NCI-H146 treated with DMSO at 0.1 percent for 48 hours (cell line): ENCODE measurements around the gene SPRY1.

Source experiments
- DNase-seq: peaks from one replicate; lab custom pipeline; 2025; ENCODE audit not compliant: unreplicated experiment; lab: John Stamatoyannopoulos, UW

The SPRY1 gene

DNA sequence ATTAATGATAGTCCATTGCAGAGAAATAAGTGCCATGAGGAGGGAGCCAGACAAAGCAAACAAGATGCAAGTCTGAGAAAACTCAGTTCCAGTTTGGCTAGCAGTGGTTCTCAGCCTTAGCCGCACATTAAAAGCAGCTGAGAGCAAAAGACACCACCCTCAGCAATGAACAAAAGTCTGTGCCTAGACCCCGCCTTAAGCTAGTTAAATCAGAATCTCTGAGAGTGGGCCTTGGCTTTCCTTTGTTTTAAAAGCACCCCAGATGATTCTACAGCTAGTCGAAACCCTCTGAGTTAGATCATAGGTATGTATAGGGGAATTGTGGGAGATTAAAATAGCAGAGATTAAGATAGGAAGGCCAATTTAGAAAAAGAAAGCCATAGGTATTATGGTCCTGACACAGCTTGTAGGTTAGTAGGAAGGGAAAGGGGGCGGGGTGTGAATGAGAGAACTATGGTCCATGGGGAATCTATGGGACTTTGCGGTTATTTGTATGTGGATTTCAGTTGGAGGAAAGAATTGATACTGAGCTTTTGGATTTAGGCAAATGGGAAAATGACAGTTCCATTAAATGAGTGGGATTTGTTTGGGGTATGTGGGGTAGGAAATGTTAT, 12.0 kb downstream of the SPRY1 start:
- no peak for DNase-seq

DNA sequence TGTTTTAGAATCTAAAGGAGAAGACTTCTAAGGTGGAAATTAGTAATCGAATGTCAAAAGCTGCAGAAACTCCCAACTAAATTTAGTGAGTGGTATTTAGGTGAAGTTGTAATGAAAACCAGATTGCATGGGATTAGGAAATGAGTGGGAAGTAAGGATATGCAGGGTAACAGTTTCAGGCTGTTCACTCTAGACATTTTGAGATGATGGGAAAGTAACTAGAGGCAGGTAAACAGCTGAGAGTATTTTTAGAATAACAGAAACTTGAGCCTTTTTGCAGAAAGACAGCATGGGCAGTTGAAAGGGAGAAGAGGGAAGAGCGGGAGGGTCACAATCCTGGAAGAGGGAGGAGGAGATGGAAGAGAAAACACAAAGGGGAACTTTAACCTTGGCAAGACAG, 12.7 kb downstream of the SPRY1 start:
- DNase-seq, result no peak

DNA sequence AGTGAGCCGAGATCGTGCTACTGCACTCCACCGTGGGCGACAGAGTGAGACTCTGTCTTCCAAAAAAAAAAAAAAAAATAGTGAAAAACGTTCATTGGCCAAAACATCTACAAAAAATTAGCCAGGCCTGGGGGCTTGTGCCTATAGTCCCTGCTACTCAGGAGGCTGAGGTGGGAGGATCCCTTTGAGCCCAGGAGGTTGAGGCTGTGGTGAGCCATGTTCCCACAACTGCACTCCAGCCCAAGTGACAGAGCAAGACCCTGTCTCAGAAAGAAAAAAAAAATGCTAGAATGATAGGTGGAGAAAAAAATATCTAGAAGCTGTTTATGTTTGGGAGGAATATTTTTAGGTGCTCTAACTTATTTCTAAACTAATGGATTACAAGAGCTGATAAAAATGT, 14.9 kb downstream of the SPRY1 start:
- DNase-seq, result no peak

DNA sequence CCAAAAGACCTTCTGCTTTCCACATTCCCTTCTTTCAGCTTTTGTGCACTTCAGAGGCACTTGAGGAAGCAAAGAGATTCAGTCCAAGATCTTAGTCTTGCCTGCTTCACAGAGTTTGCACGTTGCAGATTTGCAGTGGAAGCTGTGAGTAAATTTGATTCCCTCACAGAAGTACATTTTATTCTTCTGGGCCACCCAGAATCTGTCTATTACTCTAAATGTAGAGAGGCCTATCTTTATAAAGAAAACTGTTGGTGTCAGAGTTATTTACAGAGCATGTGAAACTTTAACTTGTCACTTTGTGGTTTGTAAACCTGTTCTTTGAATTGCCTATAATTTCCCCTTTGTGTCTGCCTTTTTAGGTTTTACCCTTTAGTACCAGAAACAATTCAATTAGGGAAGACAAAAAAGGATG, 15.5 kb downstream of the SPRY1 start:
- no peak for DNase-seq

DNA sequence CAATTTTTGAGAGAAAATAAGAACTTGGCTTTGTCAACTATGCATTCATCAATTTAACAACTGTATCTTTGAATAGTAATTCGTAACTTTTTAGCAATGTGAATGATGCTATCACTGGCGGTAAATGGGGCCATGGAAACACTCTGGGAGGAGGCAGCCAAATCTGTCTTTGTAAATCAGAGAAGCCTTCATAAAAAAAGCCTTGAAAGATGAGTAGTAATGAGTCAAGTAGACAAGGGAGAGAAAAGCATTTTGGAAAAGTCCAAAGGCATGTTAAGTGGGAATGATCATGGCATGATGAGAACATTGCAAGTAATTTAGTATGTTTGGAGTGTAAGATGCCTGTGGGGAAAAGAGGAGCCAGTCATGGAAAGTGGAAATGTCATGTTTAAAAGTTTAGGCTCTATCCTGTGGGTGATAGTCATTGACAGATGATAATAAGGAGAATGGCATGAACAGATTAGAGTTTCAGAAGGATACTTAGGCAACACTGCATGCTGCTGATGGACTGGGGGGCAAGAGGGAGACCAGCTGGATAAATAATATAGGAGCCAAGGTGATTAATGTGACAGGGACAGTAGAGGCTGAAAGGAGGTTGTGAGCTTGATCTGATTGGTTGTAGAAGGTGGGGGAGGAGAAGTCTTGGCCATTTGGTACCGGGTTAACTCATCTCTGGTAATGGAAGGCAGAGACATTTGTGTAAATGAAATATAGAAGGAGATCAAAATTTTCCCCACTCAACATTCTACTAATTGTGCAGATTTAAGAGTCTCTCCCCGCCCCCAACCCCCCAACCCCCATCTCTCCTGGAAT, 16.3 kb downstream of the SPRY1 start:
- no peak for DNase-seq

DNA sequence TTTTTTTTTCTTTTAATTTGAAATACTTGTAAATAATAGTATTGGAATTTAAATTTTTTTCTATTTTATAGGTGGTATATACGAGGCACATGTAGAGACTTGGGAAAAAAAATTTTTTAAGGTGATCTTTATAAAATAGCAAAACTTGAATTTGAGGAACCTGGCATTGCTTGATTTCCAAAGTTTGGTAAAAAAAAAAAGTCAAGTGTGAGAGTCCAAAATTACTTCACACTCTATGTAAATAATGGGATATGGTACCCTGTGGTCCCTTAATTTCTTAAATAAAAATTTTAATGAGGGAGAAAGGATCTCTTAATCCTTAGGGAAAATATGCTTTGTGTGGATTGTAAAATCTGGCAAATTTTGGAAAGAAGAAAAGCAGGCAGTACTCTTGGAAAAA, 19.0 kb downstream of the SPRY1 start:
- DNase-seq, result no peak

DNA sequence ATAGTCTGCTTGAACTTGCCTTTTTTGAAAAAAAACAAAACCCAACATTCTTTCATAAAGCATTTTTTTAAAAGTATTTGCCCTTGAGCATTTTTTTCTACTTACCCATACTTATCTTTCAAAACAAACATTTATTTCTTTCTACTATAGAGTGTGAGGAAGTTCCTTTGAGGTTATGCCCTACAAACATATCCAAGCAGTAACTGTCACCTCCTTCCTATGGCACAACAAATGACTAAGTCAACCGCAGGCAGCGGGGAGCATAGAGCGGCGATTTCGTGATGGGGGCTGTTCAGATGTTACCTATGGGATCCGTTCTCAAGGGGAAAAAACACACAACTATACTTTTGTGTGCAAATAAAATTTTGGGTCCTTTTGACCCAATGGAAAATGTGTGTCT, 19.4 kb downstream of the SPRY1 start:
- no peak for DNase-seq

DNA sequence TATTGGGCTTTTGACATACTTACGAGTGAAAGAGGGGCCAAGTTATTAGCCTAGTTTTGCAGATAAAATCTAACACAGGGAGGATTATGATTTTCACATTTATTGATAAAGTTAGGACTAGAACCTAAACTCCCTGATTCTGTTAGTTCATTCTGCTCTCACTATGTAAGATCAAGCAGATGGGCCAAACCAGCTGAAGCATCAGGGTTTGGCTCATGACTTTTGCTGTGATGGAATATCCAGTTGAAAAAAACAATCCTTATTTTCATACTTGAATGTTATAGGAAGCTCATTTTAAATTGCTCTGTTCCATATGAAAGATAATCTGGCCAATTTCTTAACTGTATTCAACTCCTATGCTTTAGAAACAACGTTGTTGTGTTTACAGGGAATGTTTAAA, 21.2 kb downstream of the SPRY1 start:
- DNase-seq, result no peak

DNA sequence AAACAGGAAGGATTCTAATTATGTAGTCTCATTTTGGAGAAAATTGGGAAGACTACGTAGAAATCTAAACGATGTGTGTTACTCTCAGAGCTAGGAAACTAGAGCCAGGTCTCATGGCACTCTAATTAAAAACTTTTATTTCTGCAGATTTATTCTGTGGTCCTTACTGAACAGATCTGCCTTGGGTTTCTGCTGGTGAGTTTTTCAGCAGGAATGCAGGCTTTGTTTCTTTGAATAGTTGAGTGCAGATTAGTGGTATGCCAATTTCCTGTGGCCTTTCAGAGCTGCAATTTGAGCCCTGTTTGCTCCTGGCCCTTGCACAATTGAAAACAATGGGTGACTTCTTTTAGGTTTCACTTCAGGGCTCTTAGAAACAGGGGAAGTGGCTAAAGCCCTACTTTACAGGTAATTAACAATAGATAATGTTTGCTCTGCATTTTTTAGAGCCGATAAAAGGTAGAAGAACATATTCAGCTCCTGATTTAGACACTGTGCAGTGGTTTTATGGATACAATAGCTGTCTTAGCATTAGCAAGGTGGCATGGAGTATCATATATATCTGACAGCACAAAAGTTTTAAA, 21.8 kb downstream of the SPRY1 start:
- DNase-seq, result peak; percentile 85

DNA sequence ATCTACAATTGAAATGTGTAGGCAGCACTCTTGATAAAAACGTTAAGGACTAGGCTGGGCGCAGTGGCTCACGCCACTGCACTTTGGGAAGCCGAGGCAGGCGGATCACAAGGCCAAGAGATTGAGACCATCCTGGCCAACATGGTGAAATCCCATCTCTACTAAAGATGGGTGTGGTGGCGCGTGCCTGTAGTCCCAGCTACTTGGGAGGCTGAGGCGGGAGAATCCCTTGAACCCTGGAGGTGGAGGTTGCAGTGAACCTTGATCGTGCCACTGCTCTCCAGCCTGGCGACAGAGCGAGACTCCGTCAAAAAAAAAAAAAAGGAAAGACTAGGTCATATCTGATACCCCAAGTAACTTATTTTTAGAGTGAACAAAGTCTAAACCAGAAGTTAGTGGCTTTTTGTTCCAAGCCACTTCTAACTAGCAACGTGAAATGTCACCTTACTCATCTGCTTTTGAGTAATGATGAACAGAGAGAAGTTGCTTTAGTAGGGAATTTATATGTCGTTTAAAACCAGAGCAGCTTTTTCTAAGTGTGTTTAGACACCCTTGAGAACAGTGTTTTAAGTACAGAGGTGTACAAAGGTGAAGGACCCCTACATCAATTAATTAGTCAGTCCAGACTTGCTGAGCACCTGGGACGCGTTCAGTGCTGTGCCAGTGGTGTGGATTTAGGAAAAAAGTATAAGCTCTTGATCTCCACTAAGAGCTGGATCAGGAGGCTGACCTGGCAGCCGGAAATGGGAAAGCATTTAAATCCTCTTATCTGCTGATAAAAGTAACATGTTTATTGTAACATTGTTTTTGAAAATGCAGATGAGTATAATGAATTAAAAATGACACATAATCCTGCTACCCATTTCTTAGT, 23.5 kb downstream of the SPRY1 start:
- DNase-seq, result no peak

DNA sequence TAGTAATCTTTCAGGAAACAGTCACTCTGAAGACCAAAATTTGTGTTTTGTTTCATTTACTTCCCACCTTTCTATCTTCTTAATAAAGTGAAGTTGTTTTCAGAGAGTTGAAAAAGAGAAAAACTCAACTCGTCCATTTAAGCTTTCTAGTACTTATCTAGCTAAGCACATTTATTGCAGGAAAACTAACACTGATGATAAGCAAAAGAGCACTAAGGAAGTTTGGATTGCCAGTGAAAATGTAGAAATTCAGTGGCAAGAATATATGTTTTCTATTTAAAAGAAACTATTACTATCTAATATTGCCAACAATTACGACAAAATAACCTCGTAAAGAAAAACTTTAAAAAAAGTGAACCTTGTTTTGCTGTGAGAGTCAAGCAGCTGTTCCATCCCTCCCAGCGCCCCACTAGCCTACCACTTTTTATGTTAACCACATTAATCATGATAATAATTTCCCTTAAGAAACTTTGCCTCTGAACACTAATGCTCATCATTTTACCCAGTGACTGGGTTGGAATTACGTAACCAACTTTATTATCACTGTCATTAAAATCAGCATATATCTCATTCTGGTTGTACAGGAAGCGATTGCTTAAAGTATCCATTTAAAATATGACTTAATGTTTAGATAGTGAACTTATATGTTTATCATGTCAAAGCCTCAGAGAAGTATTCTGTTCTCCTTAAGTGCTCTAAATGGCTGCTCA, 24.8 kb downstream of the SPRY1 start:
- DNase-seq, result no peak

DNA sequence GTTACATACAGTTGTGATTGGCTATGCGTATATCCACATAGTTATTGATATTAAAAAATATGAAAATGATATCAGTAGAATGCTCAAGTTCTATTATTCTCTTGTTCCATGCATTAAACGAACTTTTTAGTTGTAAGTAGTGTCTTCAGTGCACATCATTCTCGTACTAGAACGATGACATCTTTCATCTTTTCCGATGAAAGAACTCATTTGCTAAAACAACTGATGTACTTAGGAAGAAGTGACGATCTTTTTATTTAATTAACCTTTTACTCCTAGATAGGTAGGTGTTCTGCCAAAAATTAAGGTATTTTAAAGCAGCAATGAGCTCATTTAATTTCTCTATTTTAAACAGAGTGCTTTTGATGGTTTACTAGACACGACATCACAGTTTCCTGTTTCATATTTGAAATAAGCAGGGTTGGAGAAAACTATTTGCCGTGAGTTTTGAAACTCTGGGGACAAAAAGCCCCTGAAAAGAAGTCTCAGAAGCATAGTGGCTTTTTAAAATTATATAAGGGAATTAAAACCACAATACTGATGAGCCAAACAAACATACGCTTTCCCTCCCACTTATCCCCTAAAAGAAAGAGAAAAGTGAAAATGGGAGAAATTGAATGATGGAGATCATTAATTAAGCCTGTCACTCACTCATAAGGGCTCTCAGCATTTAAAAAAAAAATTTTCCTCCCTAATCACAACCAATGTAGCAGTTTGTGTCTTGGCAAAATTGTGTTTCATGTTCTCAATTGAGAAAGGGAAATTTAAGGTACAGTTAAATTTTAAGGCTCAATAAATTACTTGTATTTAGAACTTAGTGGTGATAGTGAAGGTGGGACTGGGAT, 25.6 kb downstream of the SPRY1 start:
- no peak for DNase-seq

DNA sequence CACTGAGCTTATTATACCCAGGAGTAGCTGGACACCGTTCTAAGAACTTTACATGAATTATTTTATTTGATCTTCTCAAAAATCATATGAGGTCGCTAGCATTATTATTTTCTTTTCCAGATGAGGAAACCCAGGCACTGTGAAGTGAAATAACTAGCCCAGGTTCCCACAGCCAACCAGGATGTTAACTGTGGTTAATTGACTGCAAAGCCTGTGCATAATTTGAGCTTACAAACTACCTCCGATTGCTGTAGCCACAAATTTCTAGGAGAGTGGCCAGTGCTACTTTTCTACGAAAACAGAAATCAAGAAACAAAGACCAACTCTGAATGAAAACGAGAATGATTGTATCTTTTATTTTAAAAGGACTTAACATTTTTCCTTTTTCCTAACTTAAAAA, 27.2 kb downstream of the SPRY1 start:
- no peak for DNase-seq

DNA sequence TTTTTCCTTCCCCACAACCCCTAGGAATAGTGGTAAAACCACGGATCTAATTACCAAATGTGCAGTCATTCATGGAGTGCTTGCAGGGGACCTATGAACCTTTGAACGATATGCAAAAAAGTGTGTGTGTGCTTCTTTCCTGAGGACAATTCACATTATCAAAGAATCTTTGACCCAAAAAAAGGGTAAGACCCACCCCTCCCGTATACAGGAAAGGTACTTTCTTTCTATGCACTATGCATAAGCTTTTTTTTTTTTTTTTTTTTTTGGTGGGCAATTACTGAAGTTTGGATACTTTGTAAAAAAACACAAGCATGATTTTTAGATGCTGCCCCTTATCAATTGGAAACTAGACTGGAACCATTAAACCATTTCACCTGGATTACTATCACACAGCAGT, 31.4 kb downstream of the SPRY1 start:
- DNase-seq, result no peak

DNA sequence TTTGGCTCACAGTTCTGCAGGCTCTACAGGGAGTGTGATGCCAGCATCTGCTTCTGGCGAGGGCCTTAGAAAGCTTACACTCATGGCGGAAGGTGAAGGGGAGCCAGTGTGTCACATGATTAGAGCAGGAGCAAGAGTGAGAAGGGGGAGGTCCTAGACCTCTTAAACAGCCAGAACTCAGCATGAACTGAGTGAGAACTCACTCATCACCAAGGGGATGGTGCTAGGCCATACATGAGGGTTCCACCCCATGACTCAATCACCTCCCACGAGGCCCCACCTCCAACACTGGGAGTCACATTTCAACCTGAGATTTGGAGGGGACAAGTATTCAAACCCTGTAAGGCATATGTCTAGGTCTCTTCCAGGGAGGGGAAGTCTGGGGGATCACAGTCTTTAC, 33.4 kb downstream of the SPRY1 start:
- no peak for DNase-seq

DNA sequence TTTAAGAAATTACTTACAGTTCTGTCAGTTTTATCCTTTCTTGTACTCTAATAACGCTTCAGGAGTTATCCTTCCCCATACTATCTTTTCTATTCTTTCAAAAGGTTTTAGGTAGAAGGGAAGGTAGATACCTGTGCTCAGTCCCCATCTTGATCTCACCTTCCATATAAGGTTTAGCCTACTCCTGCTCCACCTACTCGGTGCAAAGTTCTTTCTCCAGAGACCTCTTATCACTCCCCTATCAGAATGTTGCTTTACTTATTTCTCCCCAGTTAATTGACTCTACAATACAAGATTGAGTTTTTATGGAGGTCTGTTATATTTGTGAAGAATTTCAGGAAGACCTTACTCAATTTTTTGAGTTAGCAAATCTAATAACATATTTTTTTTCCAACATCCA, 33.9 kb downstream of the SPRY1 start:
- DNase-seq, result no peak

DNA sequence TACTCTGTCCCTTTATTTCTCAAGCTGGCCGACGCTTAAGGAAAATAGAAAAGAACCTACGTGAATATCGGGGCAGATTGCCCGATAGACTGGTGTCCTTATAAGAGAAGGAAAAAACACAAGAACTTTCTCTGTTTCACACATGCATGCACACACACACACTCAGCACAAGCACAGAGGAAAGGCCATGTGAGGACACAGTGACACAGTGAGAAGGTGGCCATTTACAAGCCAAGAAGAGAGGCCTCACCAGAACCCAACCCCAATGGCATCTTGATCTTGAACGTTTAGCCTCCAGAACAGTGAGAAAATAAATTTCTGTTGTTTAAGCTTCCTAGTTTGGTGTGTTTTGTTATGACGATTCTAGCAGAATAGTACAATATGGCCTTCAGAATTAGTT, 37.0 kb downstream of the SPRY1 start:
- no peak for DNase-seq

DNA sequence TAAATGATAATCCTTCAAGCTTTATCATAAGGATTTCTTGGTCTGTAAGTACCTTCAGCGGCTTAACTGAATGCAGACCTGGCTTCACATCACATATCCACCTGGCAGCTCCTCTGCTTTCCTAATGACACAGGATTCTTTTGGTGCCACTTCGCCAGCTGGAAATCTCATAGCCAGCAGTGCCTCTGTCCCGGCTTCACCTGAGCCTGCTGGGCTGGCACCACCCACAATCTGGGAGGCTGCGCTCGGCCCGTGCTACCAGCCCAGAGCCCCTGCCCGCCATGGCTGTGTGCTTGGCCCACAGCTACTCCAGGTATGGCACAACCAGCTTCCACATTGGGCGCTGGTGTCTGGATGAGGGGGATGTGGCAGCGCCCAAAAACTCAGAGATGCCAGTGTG, 37.4 kb downstream of the SPRY1 start:
- no peak for DNase-seq

DNA sequence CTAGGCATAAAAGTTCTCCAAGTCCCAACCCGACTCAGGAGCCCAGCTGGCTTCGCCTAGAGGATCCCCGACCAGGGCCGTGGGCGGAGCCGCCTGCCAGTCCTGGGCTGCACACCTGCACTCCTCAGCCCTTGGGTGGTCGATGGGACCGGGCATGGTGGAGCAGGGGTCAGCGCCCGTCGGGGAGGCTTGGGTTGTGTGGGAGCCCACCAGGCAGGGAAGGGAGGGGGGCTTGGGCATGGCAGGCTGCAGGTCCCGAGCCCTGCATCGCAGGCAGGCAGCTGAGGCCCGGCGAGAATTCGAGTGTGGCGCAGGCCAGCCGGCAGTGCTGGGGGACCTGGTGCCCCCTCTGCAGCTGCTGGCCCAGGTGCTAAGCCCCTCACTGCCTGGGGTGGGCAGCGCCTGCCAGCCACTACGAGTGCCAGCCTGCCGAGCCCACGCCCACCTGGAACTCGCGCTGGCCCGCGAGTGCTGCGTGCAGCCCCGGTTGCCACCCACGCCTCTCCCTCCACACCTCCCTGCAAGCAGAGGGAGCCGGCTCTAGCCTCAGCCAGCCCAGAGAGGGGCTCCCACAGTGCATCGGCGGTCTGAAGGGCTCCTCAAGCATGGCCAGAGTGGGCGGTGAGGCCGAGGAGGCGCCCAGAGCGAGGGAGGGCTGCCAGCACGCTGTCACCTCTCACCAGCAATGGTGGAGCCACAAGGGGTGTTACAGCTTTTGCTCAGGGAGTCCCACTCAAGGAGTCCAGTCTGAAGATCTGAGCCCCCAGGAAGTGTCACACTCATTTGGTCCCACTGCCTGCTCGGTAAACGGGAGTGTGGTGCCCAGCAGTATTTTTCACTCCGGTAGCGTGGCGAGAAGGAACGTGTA, 38.9 kb downstream of the SPRY1 start:
- DNase-seq, result no peak
